Measurements from ENCODE around the gene NOXRED1.

The NOXRED1 gene

GRCh38 chr14:77353469-77354141 lies 69.7 kb downstream of the NOXRED1 start:
- ATAC-seq (replicated peaks; ENCODE audit: extremely low read depth, poor library complexity, severe bottlenecking) (no peak), DNase-seq (ENCODE audit: low spot score in 2 of 2) (no peak)
- no peaks in the 10 kb centered on the region for H3K4me1 Mint-ChIP-seq
- H3K27ac Mint-ChIP-seq (ENCODE audit: low read depth): no peak overlapping the region
- no peaks in the 10 kb centered on the region for H3K9me3 Mint-ChIP-seq
- H3K27me3 Mint-ChIP-seq: no peaks in the 10 kb centered on the region
- H3K4me3 Mint-ChIP-seq: no peak overlapping the region
- H3K36me3 Mint-ChIP-seq (ENCODE audit: insufficient read depth): peaks cover 2% of the 10 kb centered on the region

- Mint-ChIP-seq H3K36me3 (ENCODE audit: insufficient read depth) (peaks cover 19% of the 10 kb centered on the region), H3K27ac (ENCODE audit: low read depth) (no peak overlapping the region)
- no peak for ATAC-seq (replicated peaks; ENCODE audit: extremely low read depth, poor library complexity, severe bottlenecking)
These were observed 75.6 kb downstream of the NOXRED1 start for GRCh38 chr14:77347751-77348150.

GRCh38 chr14:77346495-77346894 lies 76.8 kb downstream of the NOXRED1 start:
- H3K4me1 Mint-ChIP-seq: no peaks in the 10 kb centered on the region
- DNase-seq (ENCODE audit: low spot score in 2 of 2): no peak
- no peaks in the 10 kb centered on the region for H3K27me3 Mint-ChIP-seq
- H3K4me3 Mint-ChIP-seq: no peak overlapping the region
- peaks cover 23% of the 10 kb centered on the region for H3K36me3 Mint-ChIP-seq (ENCODE audit: insufficient read depth)
- H3K9me3 Mint-ChIP-seq: no peaks in the 10 kb centered on the region
- no peak for ATAC-seq (replicated peaks; ENCODE audit: extremely low read depth, poor library complexity, severe bottlenecking)
- no peak overlapping the region for H3K27ac Mint-ChIP-seq (ENCODE audit: low read depth)

More at GRCh38 chr14:77347751-77348150, 75.6 kb downstream of the NOXRED1 start:
- H3K27me3 Mint-ChIP-seq: no peaks in the 10 kb centered on the region
- H3K9me3 Mint-ChIP-seq: no peaks in the 10 kb centered on the region
- no peak for DNase-seq (ENCODE audit: low spot score in 2 of 2)
- no peak overlapping the region for H3K4me3 Mint-ChIP-seq
- no peaks in the 10 kb centered on the region for H3K4me1 Mint-ChIP-seq

DNA sequence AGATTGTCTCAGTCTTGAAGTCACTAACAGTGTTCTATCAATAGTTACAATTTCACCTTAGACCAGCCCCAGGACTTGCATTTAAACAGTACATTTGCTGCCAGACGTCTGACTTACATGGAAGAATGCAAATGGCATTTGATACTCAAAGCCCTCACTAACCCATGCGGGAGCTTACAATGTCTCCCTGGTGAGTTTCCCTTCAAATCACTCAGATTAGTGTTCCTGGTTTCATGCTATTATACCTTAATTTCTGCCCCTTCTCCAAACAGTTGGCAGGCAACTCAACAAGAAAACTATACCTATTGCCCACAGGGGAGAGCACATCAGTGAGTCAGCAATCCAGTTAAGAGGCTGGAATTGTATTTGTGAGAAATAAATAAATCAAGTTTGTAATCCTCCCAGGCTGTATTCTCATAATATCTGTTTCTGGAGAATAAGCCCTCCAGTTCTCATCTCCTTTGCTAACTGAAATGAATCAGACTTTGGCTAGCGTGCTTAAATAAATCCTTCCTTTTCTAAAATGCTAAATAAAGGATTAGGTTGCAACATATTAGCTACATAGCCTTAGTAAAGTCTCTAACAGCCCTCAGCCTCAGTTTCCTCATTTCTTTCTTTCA lies 78.8 kb downstream of the NOXRED1 start:
- Mint-ChIP-seq H3K36me3 (ENCODE audit: insufficient read depth) (peaks cover 23% of the 10 kb centered on the region), H3K9me3 (no peaks in the 10 kb centered on the region), H3K27ac (ENCODE audit: low read depth) (peak overlapping the region; percentile 75), H3K4me1 (no peaks in the 10 kb centered on the region), H3K4me3 (no peak overlapping the region), H3K27me3 (no peaks in the 10 kb centered on the region)
- no peak for ATAC-seq (replicated peaks; ENCODE audit: extremely low read depth, poor library complexity, severe bottlenecking)
- no peak for DNase-seq (ENCODE audit: low spot score in 2 of 2)
